ENCODE data around the gene NOL4L.

GRCh38 chr20:32400476-32400875, 184.7 kb downstream of the NOL4L start:
- TF ChIP-seq CTCF (IDR thresholded peaks at IDR 0.05; ENCODE audit: poor library complexity) (no peak), EZH2 (IDR thresholded peaks at IDR 0.05; ENCODE audit: borderline replicate concordance) (no peak), EZH2phosphoT487 (IDR thresholded peaks at IDR 0.05; ENCODE audit: low read depth, severe bottlenecking, unreplicated experiment) (no peak)
